Right atrium auricular region (tissue), 2 donors: ENCODE results near the gene LAMC1. TPM values are rescaled to one million over a fixed set of nuclear protein-coding genes. Genes with fewer than 3 reads are reported as not detected.

Experiments used
- DNase-seq: peaks from one replicate; pipeline ENCODE4 v3.0.0-alpha.2; 2019; ENCODE audit warnings: low spot score
- H3K27ac ChIP-seq, 2 donors: fragments of 200-600 bp; sonication (generic); 1 replicate in 1 of 2; 2 replicates in 1 of 2; pipeline ENCODE4 v1.5.1; 2016 to 2019
- H3K27me3 ChIP-seq, 2 donors: fragments of 200-600 bp; sonication (generic); one replicate each; pipeline versions ENCODE4 v1.5.1 to v1.6.0; 2017 to 2019
- H3K36me3 ChIP-seq: fragments of 200-600 bp; sonication (generic); one replicate; pipeline ENCODE4 v1.5.1; 2016
- H3K4me1 ChIP-seq, 2 donors: fragments of 200-600 bp; sonication (generic); one replicate each; pipeline versions ENCODE4 v1.5.1 to v1.6.0; 2017 to 2019
- H3K4me3 ChIP-seq, 2 donors: fragments of 200-600 bp; sonication (generic); 1 replicate in 1 of 2; 2 replicates in 1 of 2; pipeline ENCODE4 v1.5.1; 2017 to 2019; ENCODE audit warnings: mild to moderate bottlenecking in 1 of 2, moderate library complexity in 1 of 2
- H3K9me3 ChIP-seq, 2 donors: fragments of 200-600 bp; sonication (generic); one replicate each; pipeline ENCODE4 v1.5.1; 2019
- total RNA-seq, 2 donors: library from RNA; depleted of rRNA; stranded (reverse); fragments of >200 nt; gene quantifications; one replicate each; pipeline ENCODE4 v1.1.0, GENCODE V29; 2016
- TF ChIP-seq, protein P1 (sequence below), 2 donors: fragments of 200-600 bp; sonication (generic); IDR thresholded peaks; one replicate each; pipeline ENCODE4 v1.5.1; 2019; ENCODE audit warnings: antibody characterized with exemption in 2 of 2

Gene LAMC1
- total RNA-seq, 2 donors from 2014 or later: 154 to 159 TPM

DNA sequence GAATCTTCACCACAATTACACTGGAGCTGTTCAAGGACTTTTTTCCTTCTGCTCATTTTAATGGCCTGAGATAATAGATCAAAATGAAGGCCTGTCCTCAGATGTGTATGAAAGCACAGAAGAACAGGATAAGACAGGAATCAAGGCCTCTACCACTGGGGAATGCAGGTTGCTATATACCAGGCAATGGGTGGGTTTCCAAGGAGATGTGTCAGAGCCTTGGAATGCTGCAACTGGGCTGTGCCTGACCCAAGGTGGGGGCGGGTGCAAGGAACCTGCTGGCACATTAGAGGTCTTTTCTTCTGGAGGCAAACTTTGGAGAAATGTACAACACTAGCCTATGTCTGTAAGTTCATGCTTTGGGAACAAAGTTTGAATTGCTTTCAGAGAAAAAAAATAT lies 141.1 kb downstream of the LAMC1 start:
- DNase-seq: no peak
- H3K27me3 ChIP-seq: no peaks in the 10 kb centered on the region
- H3K4me1 ChIP-seq: no peaks in the 10 kb centered on the region
- TF ChIP-seq, protein P1, sequence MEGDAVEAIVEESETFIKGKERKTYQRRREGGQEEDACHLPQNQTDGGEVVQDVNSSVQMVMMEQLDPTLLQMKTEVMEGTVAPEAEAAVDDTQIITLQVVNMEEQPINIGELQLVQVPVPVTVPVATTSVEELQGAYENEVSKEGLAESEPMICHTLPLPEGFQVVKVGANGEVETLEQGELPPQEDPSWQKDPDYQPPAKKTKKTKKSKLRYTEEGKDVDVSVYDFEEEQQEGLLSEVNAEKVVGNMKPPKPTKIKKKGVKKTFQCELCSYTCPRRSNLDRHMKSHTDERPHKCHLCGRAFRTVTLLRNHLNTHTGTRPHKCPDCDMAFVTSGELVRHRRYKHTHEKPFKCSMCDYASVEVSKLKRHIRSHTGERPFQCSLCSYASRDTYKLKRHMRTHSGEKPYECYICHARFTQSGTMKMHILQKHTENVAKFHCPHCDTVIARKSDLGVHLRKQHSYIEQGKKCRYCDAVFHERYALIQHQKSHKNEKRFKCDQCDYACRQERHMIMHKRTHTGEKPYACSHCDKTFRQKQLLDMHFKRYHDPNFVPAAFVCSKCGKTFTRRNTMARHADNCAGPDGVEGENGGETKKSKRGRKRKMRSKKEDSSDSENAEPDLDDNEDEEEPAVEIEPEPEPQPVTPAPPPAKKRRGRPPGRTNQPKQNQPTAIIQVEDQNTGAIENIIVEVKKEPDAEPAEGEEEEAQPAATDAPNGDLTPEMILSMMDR (IDR thresholded peaks at IDR 0.05): no peak
- H3K4me3 ChIP-seq: no peak overlapping the region
- no peaks in the 10 kb centered on the region for H3K9me3 ChIP-seq
- H3K36me3 ChIP-seq: no peaks in the 10 kb centered on the region
- no peak overlapping the region for H3K27ac ChIP-seq

DNA sequence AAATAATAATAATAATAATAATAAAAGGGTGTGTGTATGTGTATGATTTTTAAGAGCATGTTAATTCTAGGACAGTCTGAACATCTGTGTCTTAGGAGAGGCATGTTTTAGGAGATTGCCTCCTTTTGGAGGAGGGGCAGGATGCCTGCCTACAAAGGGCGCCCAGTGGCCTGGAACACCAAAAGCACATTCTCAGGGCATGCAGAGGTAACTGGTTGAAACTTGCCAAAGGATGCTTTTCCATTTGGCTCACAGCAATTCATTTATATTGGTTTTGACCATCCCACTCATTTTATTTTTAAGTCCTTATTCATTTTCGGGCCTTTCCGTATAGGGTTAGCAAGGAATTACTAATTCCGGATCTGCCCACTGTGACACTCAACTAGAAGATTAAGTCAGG lies 141.7 kb downstream of the LAMC1 start:
- TF ChIP-seq, protein P1 (IDR thresholded peaks at IDR 0.05): no peak
- Histone ChIP-seq H3K4me1 (no peaks in the 10 kb centered on the region), H3K36me3 (no peaks in the 10 kb centered on the region), H3K9me3 (no peaks in the 10 kb centered on the region), H3K27me3 (no peaks in the 10 kb centered on the region), H3K27ac (no peak overlapping the region), H3K4me3 (no peak overlapping the region)
- DNase-seq: no peak

DNA sequence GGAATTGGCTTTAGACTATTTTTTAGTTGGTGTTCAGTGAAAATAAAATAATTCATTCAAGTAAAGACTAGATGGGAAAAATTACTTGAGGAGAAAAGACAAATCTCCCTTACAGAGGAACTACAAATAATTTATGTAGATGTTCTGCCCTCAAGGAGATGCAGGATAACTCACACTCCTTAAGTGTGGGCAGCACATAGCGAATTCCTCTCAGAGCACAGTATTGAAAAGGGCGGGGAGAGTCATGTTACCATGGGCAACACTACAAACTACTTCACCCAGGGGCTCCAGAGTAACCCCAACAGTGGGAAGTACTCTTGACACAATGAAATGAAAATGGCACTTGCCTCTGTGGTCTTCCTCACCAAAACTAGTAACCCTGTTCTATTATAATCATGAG lies 142.2 kb downstream of the LAMC1 start:
- H3K27me3 ChIP-seq: no peaks in the 10 kb centered on the region
- TF ChIP-seq, protein P1 (IDR thresholded peaks at IDR 0.05): no peak
- DNase-seq: no peak
- no peaks in the 10 kb centered on the region for H3K36me3 ChIP-seq
- H3K4me3 ChIP-seq: no peak overlapping the region
- no peaks in the 10 kb centered on the region for H3K4me1 ChIP-seq
- no peaks in the 10 kb centered on the region for H3K9me3 ChIP-seq
- H3K27ac ChIP-seq: no peak overlapping the region

DNA sequence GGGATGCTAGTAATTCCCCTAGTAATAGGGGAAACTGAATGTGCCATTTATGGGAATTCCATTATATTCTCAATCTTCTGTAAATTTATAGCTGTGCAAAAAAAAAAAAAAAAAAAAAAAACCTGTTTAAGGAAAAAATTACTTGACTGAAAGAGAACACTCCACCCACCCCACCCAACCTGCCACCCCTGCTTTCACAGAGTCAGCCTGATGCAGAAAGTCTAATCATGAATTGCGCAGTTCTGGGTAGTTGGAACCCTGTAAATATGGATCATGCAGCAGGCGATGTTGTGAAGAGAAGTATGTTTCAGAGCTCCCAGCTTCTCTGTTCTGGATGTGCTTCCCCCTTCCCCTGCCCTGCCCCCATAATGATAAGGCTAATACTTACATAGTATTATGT lies 143.2 kb downstream of the LAMC1 start:
- H3K27me3 ChIP-seq: no peaks in the 10 kb centered on the region
- TF ChIP-seq, protein P1 (IDR thresholded peaks at IDR 0.05): no peak
- DNase-seq: no peak

DNA sequence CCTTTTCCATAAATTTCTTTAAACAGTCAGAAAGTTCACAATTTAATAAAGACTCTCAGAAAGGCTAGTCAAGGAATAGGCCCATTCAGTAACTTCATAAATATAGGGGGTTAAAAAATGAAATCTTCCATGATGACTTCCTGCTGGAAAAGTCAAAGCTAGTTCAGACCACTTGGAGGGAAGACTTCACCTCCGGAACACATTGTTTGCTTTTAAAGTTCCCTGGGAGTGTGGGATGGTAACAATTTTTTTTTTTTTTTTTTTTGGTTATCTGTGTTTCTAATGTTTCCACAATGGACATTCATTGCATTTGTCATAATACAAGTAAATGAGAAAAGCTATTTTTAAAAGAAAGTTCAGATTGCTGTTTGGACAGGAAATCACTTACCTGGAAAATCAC lies 144.5 kb downstream of the LAMC1 start:
- TF ChIP-seq, protein P1 (IDR thresholded peaks at IDR 0.05): no peak
- no peaks in the 10 kb centered on the region for H3K27me3 ChIP-seq

More for the DNA sequence above, 143.2 kb downstream of the LAMC1 start:
- no peaks in the 10 kb centered on the region for H3K36me3 ChIP-seq
- H3K4me1 ChIP-seq: no peaks in the 10 kb centered on the region
- H3K27ac ChIP-seq: no peak overlapping the region
- no peak overlapping the region for H3K4me3 ChIP-seq
- H3K9me3 ChIP-seq: no peaks in the 10 kb centered on the region

DNA sequence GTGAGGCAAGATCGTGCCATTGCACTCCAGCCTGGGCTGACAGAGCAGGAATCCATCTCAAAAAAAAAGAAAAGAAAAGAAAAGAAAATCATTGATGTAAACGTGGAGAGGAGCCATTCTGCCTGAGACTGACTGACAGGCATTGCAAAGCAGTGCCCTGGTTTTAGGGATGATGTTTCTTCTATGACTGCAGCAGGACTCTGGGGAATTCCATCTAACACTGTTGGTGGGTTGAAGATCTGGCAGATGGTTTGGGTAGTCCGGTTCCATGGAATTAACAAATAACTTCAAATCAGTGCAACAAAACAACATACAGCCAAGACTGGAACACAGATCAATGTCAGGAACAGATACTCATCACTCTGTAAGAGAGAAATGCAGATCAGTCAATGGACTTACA lies 145.1 kb downstream of the LAMC1 start:
- DNase-seq: no peak
- Histone ChIP-seq H3K4me1 (no peaks in the 10 kb centered on the region), H3K27me3 (no peaks in the 10 kb centered on the region), H3K9me3 (no peaks in the 10 kb centered on the region), H3K27ac (no peak overlapping the region), H3K4me3 (no peak overlapping the region), H3K36me3 (no peaks in the 10 kb centered on the region)
- TF ChIP-seq, protein P1 (IDR thresholded peaks at IDR 0.05): no peak

More for the DNA sequence above, 144.5 kb downstream of the LAMC1 start:
- no peak overlapping the region for H3K27ac ChIP-seq
- no peak for DNase-seq
- H3K4me3 ChIP-seq: no peak overlapping the region
- H3K4me1 ChIP-seq: no peaks in the 10 kb centered on the region
- H3K9me3 ChIP-seq: no peaks in the 10 kb centered on the region
- H3K36me3 ChIP-seq: no peaks in the 10 kb centered on the region
